Stimulated activated CD8-positive, alpha-beta memory T cell treated with anti-CD3 and anti-CD28 coated beads, Interleukin-4, amount 100 ng/mL, for 4 hours (primary cell): ENCODE measurements around the gene CYFIP1.

Experiments used
- DNase-seq, 2 donors: peaks; one replicate each; pipeline ENCODE4 v3.0.0-alpha.2; 2020; ENCODE audit warnings: low read depth in 2 of 2, low spot score in 1 of 2

CYFIP1 gene

DNA sequence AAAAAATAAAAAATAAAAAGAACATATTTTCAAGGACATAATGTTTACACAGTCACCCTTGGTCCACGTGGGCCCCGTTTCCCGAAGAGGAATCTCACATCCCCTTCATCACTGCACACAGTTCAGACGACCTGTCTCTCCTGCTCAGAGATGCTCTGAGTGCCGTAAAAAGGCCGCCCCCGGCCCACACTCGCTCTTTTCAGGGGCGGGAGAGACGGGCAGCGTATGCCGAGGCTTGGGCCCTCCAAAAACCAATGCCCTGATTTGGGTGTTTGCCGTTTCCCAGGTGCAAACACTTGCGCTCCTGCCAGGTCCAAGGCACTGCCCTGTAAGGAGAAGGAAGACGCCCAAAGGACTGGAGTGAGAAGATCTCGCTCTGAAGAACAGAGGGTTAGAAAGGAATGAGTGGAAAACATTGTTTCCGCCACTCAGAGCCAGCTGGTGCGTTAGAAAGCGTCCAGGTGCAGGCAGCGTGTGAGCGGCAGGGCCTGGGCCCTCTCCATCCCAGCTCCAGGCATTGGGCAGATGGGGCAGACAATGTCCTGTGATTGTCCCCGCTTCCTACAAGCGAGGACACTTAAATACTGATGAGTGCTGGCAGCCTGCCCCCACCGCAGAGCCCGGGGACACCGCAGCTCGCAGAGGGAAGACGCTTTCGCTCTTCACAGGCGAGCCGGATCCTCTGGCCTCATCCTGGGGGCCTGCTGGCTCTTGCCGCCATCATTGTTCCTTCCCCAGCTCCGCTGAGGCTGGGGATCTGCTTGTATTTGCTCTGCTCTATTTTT, 88.5 kb downstream of the CYFIP1 start:
- DNase-seq, result no peak

DNA sequence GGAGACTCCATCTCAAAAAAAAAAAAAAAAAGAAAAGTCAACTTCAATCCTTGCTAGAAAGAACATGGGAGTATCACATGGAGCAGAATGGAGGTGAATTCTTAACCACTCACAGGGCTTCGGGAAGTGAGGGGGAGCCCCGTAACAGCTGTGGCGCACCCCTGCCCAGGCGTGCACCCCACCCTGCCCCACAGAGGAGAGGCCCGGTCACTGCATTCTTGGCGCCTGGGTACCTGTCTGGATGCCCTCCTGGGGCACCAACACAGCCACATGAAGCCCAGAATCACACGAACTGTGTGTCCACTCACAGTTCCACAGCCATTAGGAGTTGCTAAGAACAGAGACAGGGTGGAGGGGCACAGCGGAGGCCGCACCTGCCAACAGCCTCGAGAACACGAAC, 89.9 kb downstream of the CYFIP1 start:
- no peak for DNase-seq

GRCh38 chr15:22889146-22889818, 90.9 kb downstream of the CYFIP1 start:
- no peak for DNase-seq

- no peak for DNase-seq
Measured at GRCh38 chr15:22888120-22888859, 91.9 kb downstream of the CYFIP1 start.

- no peak for DNase-seq
Measured at GRCh38 chr15:22887157-22887951, 92.8 kb downstream of the CYFIP1 start.

DNA sequence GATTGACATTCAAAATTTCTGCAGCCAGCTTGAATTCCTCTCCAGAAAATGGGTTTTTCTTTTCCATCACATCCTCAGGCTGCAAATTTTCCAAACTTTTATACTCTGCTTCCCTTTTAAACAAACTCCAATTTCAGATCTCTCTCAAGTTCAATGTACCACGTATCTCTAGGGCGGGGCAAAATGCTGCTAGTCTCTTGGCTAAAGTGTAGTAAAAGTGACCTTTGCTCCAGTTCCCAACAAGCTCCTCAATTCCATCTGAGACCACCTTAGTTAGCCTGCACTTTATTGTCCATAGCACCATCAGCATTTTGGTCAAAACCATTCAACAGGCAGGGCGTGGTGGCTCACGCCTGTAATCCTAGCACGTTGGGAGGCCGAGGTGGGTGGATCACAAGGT, 95.0 kb downstream of the CYFIP1 start:
- no peak for DNase-seq

GRCh38 chr15:22884344-22884743, 95.8 kb downstream of the CYFIP1 start:
- no peak for DNase-seq

DNA sequence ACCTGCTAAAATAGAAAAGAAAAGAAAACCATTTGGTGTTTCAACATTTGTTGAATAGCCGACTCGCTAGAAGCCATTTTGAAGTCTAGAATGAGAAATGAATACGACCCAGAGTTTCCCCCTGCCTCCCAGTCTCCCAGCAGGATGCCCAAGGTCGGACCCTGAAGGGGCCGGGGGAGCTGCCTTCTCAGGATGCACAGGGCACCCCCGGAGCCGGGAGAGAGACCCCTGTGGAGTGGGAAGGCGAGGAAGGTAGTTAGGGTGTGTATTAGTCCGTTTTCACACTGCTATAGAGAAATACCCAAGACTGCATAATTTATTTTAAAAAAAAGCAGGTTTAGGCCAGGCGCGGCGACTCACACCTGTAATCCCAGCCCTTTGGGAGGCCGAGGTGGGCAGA, 97.0 kb downstream of the CYFIP1 start:
- no peak for DNase-seq

DNA sequence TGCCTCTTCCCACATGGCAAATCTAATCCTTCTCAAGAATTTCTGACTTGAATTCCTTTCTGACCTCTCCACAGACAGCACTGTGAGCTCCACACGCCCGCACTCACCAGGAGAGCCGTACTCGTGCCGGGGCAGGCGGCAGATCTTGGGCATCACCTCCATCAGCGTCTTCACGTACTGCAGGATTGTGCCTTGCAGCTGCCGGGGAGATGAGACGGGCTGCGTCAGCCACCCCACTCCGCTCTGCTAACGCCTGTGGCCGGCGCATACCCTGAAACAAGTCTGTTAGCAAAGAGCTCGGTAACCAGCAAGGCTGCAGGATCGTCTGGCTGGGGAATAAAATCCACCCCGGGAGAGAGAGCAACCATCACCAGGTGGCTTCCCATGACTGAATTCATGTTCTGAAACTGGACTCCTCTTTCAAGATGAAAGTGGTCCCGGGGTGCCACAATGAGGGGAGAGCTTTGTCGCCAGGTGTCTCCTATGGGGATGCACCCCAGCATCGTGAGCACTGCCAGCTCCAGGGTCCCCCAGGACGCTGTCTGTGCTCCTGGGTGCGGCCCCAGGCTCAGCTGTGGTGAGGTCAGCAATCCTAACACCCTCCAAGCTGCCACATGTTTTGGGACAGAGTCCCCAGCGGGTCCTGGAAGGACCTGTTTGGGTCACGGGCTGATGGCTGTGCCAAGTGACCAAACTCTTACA, 98.3 kb downstream of the CYFIP1 start:
- no peak for DNase-seq

DNA sequence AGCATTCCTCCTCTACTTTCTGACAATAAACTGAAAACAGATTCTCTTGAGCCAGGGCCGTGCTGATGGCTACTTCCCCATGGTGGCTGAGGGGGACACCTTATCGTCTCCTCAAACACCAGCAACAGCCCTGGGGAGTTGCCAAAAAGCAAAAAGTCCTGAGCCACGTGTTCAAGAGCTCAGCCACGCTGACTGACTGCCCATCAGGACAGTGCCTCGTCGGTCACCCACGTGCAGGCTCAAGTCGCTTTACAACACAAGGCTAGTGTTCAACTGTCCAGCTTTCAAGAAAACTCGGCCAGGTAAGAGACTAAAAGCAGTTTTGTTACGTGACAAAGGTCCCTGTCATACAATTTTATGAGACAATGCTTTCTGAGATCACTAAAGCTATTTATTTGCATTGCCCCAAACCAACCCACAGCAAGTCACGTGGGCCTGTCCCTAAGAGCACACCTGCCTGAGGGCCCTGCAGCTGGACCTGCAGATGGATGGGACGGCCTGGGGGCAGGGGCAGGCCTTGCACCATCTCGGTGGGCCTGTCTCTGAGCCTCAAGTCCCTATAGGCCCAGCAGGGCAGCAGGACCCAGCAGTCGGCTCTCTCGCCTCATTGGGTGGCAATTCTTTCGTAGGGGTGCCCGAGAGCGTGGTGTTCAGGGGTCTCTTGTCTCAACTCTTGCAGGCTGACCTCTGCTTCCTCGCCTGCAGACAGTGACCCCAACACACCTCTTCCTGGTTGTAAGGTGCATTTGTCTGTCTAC, 99.0 kb downstream of the CYFIP1 start:
- DNase-seq, result no peak

- DNase-seq, result no peak
Measured at GRCh38 chr15:22880068-22880980, 99.8 kb downstream of the CYFIP1 start.

DNA sequence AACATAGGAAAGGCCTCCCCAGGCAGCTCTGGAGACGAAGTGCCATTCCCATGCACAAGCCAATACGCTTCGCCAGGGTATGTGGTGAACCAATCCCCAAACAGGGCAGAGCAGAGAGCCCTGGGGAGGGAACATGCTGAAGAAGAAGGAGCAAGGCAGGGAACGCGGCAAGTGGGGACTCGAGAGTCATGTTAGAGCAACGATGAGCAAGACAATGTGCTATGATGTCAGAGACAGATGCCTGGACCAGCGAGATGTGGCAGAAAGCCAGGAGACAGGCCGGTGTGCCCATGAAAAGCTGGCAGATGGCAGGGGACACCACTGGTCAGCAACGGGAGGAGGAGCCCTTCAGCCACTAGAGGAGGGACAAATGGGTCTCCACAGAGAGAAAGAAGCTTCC, 102.1 kb downstream of the CYFIP1 start:
- DNase-seq, result no peak

DNA sequence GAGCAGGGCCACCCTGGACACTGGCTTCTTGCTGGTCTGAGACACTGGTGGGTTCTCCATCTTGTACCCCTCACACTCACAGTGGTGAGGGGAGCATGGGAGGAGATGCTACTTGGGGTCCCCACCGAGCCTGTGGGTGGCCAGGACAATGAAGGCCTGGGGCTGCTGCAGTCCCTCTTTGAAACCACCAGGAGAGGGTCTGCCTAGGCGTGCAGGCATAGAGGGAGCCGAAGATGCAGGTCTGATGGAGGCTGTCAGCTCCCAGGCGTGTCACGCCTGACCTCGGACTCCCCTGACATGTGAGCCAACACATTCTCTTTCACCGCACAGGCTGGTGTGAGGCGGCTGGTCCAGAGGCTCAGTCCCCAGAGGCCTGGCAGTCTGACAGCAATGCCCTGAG, 102.6 kb downstream of the CYFIP1 start:
- no peak for DNase-seq

GRCh38 chr15:22877117-22877516, 103.1 kb downstream of the CYFIP1 start:
- DNase-seq, result no peak

DNA sequence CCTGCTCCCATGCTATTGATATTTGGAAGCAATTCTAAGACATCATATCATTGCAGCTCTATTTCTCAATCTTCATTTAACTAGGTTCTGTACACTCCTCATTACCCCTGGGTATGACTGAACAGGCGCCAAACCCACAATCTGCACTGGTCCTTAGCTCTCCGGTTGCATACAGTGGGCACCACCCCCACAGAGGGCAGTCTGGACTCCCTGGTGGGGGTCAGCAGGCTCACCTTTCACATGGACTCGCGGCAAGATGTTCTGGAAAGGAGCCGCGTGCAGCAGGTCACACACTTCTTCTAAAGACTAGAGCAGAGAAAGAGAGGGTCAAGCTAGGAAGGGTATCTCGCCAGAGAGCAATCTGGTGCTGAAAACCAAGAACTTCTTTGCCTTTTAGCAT, 105.2 kb downstream of the CYFIP1 start:
- no peak for DNase-seq

DNA sequence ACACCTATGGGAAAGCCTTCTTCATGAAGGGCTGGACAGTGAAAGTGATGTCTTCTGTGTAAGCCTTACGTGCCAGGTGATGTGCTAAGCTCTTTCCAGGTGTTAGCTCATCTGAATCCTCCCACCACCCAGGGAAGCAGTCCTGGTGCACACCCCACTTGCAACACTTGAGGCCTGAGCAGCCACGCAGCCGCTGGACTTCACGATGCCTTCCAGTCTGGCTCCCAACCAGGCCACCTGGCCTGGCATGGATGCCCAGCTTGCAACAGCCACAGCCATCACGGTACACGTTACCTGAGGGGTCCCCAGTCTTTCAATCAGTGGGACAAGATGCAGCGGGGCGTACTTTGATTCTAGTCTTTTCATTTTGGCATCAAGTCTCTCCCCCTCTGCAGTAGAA, 105.9 kb downstream of the CYFIP1 start:
- DNase-seq, result no peak

DNA sequence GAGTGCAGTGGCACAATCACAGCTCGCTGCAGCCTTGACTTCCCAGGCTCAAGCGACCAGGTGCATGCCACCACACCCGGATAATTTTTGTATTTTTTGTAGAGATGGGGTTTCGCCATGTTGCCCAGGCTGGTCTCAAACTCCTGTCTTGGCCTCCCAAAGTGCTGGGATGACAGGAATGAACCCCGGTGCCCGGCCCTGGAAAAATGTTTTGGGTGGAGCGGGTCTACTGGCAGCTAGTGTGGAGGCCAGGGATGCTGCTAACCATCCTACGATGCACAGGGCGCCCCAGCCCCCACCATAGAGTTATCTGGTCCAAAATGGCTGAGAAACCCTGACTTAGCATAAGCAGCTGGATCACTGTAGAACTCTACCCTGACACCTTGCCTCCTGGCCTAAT, 106.3 kb downstream of the CYFIP1 start:
- DNase-seq, result no peak

DNA sequence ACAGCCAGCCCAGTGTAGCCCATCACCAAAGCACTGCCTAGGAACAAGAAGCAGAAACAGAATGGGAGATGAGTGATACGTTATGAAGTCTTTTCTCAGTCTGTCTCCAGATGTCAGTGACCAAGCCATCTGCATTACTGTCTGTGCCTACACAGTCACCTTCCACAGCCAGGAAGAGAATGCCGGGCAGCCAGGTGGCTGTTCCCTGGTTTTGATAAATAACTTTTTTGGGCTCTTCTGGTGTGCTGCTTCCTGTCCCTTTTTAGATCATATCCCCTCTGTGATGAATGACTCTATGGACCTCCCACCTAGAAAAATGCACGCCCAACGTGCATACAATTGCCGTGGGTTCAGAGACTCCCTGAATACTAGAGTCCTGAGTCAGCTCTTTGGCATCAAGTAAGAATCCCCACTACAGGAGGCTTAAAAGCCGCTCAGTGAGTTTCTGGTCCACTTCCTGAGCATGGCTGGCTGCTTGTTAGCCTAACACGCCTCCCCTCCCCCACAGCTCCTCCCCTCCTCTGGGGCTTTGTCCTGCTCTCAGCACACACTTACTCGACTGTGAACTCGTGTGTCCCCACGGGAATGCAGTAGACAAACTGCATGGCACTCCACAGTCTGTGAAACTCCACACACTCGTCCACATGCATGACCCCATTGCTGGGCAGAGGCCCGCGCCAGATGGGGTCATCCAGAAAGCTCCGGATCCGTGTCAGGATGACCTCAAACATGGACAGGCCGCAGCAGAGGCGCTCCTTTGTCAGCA, 107.0 kb downstream of the CYFIP1 start:
- DNase-seq, result no peak
